ENCODE results near the gene OPRPN. TPM values are rescaled to one million over a fixed set of nuclear protein-coding genes. Genes with fewer than 3 reads are reported as not detected.

Gene OPRPN
- total RNA-seq, 1 donor from 2014 or later, result not detected

DNA sequence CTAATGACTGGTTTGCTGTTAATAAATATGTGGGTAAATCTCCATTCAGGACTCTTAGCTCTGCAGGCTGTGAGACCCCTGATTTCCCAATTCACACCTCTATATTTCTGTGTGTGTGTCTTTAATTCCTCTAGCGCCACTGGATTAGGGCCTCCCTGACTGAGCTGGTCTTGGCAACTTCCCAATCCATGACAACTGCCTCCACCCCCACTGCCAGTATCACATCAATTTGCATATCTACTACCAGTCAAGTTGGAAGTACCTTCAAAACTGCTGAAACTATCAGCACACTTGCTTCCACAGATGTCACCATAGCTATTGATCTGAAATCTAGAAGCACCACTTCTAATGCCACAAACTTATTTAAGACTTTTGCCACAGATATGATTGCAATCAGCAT lies 27.6 kb downstream of the OPRPN start:
- DNase-seq (no peak), ATAC-seq (no peak)
- no peaks in the 10 kb centered on the region for H3K9me3 ChIP-seq
- H3K27me3 ChIP-seq, result no peaks in the 10 kb centered on the region
- intact Hi-C loops (cut with DNase I), result no loop called here
- H3K27ac ChIP-seq, result no peak overlapping the region
- H3K4me3 ChIP-seq, result no peak overlapping the region
- TF ChIP-seq, protein P1, sequence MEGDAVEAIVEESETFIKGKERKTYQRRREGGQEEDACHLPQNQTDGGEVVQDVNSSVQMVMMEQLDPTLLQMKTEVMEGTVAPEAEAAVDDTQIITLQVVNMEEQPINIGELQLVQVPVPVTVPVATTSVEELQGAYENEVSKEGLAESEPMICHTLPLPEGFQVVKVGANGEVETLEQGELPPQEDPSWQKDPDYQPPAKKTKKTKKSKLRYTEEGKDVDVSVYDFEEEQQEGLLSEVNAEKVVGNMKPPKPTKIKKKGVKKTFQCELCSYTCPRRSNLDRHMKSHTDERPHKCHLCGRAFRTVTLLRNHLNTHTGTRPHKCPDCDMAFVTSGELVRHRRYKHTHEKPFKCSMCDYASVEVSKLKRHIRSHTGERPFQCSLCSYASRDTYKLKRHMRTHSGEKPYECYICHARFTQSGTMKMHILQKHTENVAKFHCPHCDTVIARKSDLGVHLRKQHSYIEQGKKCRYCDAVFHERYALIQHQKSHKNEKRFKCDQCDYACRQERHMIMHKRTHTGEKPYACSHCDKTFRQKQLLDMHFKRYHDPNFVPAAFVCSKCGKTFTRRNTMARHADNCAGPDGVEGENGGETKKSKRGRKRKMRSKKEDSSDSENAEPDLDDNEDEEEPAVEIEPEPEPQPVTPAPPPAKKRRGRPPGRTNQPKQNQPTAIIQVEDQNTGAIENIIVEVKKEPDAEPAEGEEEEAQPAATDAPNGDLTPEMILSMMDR (IDR thresholded peaks at IDR 0.05), result no peak
- no peaks in the 10 kb centered on the region for H3K4me1 ChIP-seq
- no peaks in the 10 kb centered on the region for H3K36me3 ChIP-seq

DNA sequence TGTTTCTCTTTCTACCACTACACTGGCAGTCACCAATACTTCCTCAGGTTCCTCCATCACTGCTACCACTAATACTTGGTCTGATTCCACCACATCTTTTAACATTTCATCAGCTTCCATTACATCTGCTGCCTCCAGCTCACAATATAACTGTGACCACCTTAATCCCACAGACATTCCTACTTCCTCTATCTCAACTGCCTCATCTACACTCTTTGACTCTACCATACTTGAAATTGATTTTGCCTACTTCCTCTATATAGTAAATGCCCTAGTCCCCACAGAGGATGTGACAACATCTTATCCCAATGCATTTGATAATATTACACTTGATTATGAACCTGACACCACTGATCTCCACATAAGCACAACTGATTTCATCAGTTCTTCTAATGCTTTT lies 29.0 kb downstream of the OPRPN start:
- intact Hi-C loops (cut with DNase I), result no loop called here
- TF ChIP-seq, protein P1 (IDR thresholded peaks at IDR 0.05), result no peak
- H3K27ac ChIP-seq, result no peak overlapping the region

DNA sequence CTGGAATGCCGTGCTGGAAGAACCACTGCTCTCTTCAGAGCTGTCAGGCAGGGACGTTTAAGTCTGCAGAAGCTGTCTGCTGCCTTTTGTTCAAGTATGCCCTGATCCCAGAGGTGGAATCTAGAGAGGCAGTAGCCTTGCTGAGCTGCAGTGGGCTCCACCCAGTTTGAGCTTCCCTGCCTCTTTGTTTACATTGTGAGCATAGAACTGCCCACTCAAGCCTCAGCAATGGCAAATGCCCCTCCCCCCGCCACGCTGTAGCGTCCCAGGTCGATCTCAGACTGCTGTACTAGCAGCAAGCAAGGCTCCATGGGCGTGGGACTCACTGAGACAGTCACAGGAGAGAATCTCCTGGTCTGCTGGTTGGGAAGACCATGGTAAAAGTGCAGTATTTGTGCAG lies 39.5 kb downstream of the OPRPN start:
- Histone ChIP-seq H3K4me1 (no peaks in the 10 kb centered on the region), H3K9me3 (no peaks in the 10 kb centered on the region), H3K36me3 (no peaks in the 10 kb centered on the region), H3K4me3 (no peak overlapping the region), H3K27ac (no peak overlapping the region), H3K27me3 (no peaks in the 10 kb centered on the region)
- intact Hi-C loops (cut with DNase I), result no loop called here
- TF ChIP-seq, protein P1 (IDR thresholded peaks at IDR 0.05), result no peak
- no peak for DNase-seq
- no peak for ATAC-seq

More for the DNA sequence above, 29.0 kb downstream of the OPRPN start:
- no peaks in the 10 kb centered on the region for H3K27me3 ChIP-seq
- no peak for DNase-seq
- H3K4me3 ChIP-seq, result no peak overlapping the region
- no peaks in the 10 kb centered on the region for H3K4me1 ChIP-seq
- no peaks in the 10 kb centered on the region for H3K36me3 ChIP-seq
- H3K9me3 ChIP-seq, result no peaks in the 10 kb centered on the region
- no peak for ATAC-seq

DNA sequence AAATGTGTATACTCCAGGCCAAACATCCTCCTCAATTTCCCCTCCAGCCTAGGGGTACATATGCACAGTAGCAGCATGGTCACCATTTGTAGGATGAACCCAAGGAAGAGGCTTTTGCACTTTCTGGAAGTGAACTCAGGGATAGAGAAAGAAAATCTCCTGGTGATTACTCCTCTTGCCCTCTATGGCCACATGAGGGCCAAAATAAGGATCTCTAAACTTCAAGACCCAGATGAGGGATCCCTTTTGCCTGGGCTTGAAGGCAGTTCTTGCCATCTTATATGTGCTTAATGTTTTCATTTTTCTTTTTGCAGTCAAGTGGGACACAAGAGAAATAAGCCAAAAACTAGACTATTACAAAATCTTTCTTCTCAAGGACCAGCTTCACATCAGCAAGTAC lies 44.7 kb downstream of the OPRPN start:
- Histone ChIP-seq H3K4me3 (no peak overlapping the region), H3K9me3 (no peaks in the 10 kb centered on the region), H3K27ac (no peak overlapping the region), H3K36me3 (no peaks in the 10 kb centered on the region), H3K4me1 (no peaks in the 10 kb centered on the region), H3K27me3 (no peaks in the 10 kb centered on the region)
- intact Hi-C loops (cut with DNase I), result no loop called here
- TF ChIP-seq, protein P1 (IDR thresholded peaks at IDR 0.05), result no peak
- ATAC-seq (no peak), DNase-seq (no peak)

DNA sequence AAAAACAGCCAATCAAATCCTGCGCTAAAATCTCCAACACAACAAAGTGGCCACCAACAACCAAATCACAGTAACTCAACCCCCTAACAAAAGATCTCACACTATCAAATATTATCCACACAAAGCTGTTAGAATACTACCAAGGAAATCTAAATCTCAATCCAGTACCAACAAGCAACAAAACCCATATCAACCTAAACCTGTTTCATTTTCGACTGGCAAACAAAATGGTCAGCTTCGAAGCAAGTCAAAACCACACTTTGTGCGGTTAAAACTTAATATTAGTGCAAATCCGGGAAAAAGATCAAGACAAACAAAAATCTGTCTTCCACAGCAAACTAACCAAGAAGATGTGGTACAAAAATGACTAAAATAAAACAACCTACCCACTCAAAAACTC lies 45.6 kb downstream of the OPRPN start:
- intact Hi-C loops (cut with DNase I), result no loop called here
- TF ChIP-seq, protein P1 (IDR thresholded peaks at IDR 0.05), result no peak
- Histone ChIP-seq H3K27me3 (no peaks in the 10 kb centered on the region), H3K27ac (no peak overlapping the region), H3K4me1 (no peaks in the 10 kb centered on the region), H3K4me3 (no peak overlapping the region), H3K9me3 (no peaks in the 10 kb centered on the region), H3K36me3 (no peaks in the 10 kb centered on the region)
- no peak for DNase-seq
- ATAC-seq, result no peak

DNA sequence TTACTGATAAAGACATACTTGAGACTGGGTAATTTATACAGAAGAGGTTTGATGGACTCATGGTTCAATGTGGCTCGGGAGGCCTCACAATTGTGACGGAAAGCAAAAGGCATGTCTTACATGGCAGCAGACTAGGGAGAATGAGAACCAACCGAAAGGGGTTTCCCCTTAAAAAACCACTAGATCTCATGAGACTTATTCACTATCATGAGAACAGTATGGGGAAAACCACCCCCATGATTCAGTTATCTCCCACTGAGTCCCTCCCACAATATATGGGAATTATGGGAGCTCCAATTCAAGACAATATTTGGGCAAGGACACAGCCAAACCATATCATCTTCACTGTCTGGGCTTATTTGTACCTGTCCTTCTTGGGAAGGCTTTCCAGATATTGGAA lies 51.5 kb downstream of the OPRPN start:
- intact Hi-C loops (cut with DNase I), result no loop called here
- TF ChIP-seq, protein P1 (IDR thresholded peaks at IDR 0.05), result no peak
- no peak for ATAC-seq
- no peak overlapping the region for H3K27ac ChIP-seq
- H3K9me3 ChIP-seq, result no peaks in the 10 kb centered on the region
- no peak overlapping the region for H3K4me3 ChIP-seq
- no peaks in the 10 kb centered on the region for H3K4me1 ChIP-seq
- no peaks in the 10 kb centered on the region for H3K27me3 ChIP-seq
- no peak for DNase-seq
- no peaks in the 10 kb centered on the region for H3K36me3 ChIP-seq

Data from upper lobe of right lung (tissue), 1 donor.